Measurements from ENCODE around the gene ACBD6.

Gene ACBD6

DNA sequence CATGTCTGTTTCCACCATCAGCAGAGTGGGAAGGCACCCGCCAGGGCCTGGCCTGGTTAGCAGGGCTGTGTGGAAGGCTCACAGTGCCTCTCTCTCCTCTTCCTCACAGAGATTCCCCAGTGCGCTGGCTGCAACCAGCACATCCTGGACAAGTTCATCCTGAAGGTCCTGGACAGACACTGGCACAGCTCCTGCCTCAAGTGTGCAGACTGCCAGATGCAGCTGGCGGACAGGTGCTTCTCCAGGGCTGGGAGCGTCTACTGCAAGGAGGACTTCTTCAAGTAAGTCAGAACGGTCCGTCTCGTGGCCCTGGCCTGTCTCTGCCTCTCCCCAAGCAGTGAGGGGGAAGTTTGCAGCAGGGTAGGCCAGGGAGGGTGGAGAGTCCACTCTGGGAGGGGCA is 254.2 kb downstream of the ACBD6 start:
- H3K4me3 ChIP-seq (ENCODE audit: low read depth, low read length): no peak overlapping the region
- H3K9me3 ChIP-seq (ENCODE audit: control insufficient read depth, insufficient read depth, low read depth, low read length): no peaks in the 10 kb centered on the region
- H3K9ac ChIP-seq (ENCODE audit: low read length): no peak overlapping the region
- H3K36me3 ChIP-seq (ENCODE audit: control insufficient read depth, insufficient read depth, low read length): no peaks in the 10 kb centered on the region
- H3K4me1 ChIP-seq (ENCODE audit: control insufficient read depth, insufficient read depth, low read length): peaks cover 23% of the 10 kb centered on the region
- no peak overlapping the region for H3K27ac ChIP-seq (ENCODE audit: low read depth, low read length)
- H3K27me3 ChIP-seq (ENCODE audit: control insufficient read depth, insufficient read depth, low read length): no peaks in the 10 kb centered on the region

DNA sequence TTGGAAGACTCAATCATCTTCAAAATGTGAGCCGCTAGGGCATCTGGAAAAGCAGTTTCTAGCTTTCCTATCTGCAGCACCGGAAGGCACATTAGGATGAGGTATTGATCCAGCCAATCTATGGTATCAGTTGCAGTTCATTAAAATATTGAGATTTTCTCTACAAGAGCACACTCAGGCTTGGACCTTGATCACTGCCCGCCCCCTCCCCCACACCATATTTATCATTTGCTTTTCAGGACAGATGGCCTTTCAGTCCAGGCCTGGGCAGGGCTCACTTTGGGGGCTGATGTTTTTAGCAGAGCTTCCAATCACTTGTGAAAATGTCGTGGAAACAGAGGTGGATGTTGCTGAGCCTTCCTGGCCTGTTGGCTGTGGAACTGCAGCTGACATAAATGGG is 254.8 kb downstream of the ACBD6 start:
- no peaks in the 10 kb centered on the region for H3K36me3 ChIP-seq (ENCODE audit: control insufficient read depth, insufficient read depth, low read length)
- no peaks in the 10 kb centered on the region for H3K9me3 ChIP-seq (ENCODE audit: control insufficient read depth, insufficient read depth, low read depth, low read length)
- H3K4me3 ChIP-seq (ENCODE audit: low read depth, low read length): no peak overlapping the region
- no peak overlapping the region for H3K9ac ChIP-seq (ENCODE audit: low read length)
- H3K27ac ChIP-seq (ENCODE audit: low read depth, low read length): no peak overlapping the region
- H3K27me3 ChIP-seq (ENCODE audit: control insufficient read depth, insufficient read depth, low read length): no peaks in the 10 kb centered on the region
- peaks cover 25% of the 10 kb centered on the region for H3K4me1 ChIP-seq (ENCODE audit: control insufficient read depth, insufficient read depth, low read length)

DNA sequence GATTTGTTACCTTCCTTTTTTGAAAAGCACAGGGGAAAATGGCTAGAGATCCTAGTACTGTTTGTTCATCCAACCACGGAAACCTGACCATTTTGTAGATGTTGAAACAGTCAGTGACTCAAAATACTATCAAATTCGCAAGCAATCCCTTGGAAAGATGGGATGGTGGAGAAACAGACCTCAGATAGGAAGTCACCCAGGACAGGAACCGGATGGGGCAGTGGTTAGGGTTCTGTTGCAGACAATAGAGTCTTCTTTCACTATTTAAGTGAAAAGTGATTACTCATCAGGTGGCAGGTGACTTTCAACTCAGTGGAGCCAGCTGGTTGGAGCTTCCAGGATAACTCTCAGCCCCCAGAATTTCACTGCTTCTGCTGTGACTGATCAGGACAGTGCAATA is 255.3 kb downstream of the ACBD6 start:
- peaks cover 30% of the 10 kb centered on the region for H3K4me1 ChIP-seq (ENCODE audit: control insufficient read depth, insufficient read depth, low read length)
- no peak overlapping the region for H3K27ac ChIP-seq (ENCODE audit: low read depth, low read length)
- peaks cover 4% of the 10 kb centered on the region; the same call in 1 of the 2 replicates for H3K27me3 ChIP-seq (ENCODE audit: control insufficient read depth, insufficient read depth, low read length)
- H3K4me3 ChIP-seq (ENCODE audit: low read depth, low read length): no peak overlapping the region
- no peaks in the 10 kb centered on the region for H3K36me3 ChIP-seq (ENCODE audit: control insufficient read depth, insufficient read depth, low read length)
- no peaks in the 10 kb centered on the region for H3K9me3 ChIP-seq (ENCODE audit: control insufficient read depth, insufficient read depth, low read depth, low read length)
- no peak overlapping the region for H3K9ac ChIP-seq (ENCODE audit: low read length)

DNA sequence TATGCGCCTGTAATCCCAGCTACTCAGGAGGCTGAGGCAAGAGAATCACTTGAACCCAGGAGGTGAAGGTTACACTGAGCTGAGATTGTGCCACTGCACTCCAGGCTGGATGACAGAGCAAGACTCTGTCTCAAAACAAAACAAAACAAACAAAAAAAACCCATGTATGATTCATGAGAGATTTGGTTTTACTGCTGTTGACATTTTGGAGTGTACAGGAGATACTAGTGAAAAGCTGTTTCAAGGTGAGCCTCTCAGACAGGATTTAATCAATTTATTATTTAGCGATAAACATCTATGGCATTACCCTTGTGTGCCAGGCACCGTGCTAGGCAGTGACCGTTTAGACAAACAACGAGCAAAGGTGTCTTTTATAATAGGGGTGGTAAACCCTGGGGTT is 255.8 kb downstream of the ACBD6 start:
- no peak overlapping the region for H3K4me3 ChIP-seq (ENCODE audit: low read depth, low read length)
- peaks cover 4% of the 10 kb centered on the region; the same call in 1 of the 2 replicates for H3K27me3 ChIP-seq (ENCODE audit: control insufficient read depth, insufficient read depth, low read length)
- H3K36me3 ChIP-seq (ENCODE audit: control insufficient read depth, insufficient read depth, low read length): no peaks in the 10 kb centered on the region
- H3K9me3 ChIP-seq (ENCODE audit: control insufficient read depth, insufficient read depth, low read depth, low read length): no peaks in the 10 kb centered on the region
- H3K9ac ChIP-seq (ENCODE audit: low read length): no peak overlapping the region
- peaks cover 31% of the 10 kb centered on the region for H3K4me1 ChIP-seq (ENCODE audit: control insufficient read depth, insufficient read depth, low read length)
- H3K27ac ChIP-seq (ENCODE audit: low read depth, low read length): no peak overlapping the region

DNA sequence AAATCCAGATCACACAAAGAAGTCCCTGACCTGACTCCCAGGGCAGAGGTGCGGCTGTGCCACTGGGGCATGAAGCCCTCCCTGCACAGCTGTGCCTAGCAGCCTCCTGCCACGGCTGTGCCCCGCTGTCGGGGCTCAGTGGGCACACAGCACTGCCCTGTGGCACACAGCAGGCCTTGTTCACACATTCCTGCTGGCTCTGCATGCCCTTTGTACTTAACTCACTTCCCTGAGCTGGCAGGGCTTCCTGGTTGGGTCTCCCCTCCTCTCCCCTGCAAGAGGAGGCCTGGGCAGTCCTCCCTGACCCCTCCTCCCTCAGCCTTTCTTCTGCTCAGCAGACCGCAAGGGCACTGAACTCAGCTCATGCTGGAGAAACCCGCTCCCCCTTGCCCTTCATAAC is 257.5 kb downstream of the ACBD6 start:
- peaks cover 19% of the 10 kb centered on the region for H3K27me3 ChIP-seq (ENCODE audit: control insufficient read depth, insufficient read depth, low read length)
- H3K4me1 ChIP-seq (ENCODE audit: control insufficient read depth, insufficient read depth, low read length): peaks cover 29% of the 10 kb centered on the region
- H3K9me3 ChIP-seq (ENCODE audit: control insufficient read depth, insufficient read depth, low read depth, low read length): no peaks in the 10 kb centered on the region
- H3K9ac ChIP-seq (ENCODE audit: low read length): no peak overlapping the region
- no peaks in the 10 kb centered on the region for H3K36me3 ChIP-seq (ENCODE audit: control insufficient read depth, insufficient read depth, low read length)
- no peak overlapping the region for H3K4me3 ChIP-seq (ENCODE audit: low read depth, low read length)
- no peak overlapping the region for H3K27ac ChIP-seq (ENCODE audit: low read depth, low read length)

DNA sequence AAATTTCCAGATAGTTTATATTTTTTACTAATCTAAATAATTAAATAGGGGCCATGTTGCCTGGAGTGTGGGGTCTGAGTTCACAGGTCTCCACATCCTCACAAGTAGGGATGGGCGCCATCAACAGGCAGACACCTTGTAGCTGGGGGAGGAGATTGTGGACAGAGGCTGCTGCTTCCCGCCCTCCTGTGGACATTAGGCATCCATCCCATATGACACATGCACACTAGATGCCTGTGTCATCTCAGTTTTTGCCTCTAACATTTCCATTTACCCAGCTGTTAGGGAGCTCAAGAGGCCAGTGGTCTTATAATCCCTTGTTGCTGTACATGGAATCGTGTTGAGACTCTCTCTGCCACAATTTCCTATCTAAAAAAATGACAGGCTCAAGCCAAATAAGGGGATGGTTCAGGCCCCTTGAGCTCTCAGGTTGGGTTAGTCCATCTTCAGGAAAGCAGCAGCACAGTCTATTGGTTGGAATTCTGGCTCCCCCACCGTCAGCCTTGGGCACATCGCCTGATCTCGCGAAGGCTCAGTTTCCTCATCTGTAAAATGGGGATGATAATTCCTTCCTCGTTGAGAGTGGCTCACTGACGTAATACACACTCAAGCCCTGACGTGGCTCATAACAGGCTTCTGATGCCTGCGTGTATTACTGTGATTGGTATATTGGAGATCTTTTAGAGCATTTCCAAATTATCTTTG is 258.7 kb downstream of the ACBD6 start:
- H3K9me3 ChIP-seq (ENCODE audit: control insufficient read depth, insufficient read depth, low read depth, low read length): no peaks in the 10 kb centered on the region
- peaks cover 31% of the 10 kb centered on the region for H3K27me3 ChIP-seq (ENCODE audit: control insufficient read depth, insufficient read depth, low read length)
- H3K36me3 ChIP-seq (ENCODE audit: control insufficient read depth, insufficient read depth, low read length): no peaks in the 10 kb centered on the region
- H3K27ac ChIP-seq (ENCODE audit: low read depth, low read length): no peak overlapping the region
- H3K4me3 ChIP-seq (ENCODE audit: low read depth, low read length): no peak overlapping the region
- no peak overlapping the region for H3K9ac ChIP-seq (ENCODE audit: low read length)
- peaks cover 38% of the 10 kb centered on the region for H3K4me1 ChIP-seq (ENCODE audit: control insufficient read depth, insufficient read depth, low read length)

DNA sequence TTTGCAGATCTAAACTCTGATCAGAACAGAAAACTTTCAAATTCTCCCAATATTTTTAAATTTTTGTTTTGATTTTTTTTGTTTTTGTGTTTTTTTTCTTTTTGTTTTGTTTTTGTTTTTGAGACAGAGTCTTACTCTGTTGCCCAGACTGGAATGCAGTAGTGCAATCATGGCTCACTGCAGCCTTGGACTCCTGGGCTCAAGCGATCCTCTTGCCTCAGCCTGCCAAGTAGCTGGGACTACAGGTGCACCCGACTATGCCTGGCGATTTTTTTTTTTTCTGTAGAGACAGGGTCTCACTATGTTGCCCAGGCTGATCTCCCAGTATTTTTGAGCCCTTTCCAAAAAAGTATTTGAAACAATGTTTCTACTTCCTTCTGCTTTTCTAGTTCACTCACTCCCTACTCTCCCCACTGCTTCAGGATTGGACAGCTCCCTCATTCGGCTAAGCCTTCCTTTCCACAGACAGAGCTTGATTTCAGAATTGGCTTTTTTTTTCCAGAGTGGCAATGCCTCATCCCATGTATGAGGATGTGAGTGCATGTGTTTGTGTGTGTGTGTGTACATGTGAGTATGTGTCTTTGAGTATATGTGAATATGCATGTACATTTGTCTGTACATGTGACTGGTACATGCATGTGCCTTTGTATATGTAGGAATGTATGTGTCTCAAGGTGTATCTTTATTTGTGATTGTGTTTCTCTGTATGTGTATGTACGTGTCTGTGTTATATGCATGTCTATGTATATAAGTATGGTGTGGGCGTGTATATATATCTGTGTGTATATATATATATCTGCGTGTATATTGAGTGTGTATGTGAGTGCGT is 260.4 kb downstream of the ACBD6 start:
- no peak overlapping the region for H3K4me3 ChIP-seq (ENCODE audit: low read depth, low read length)
- peaks cover 48% of the 10 kb centered on the region for H3K27me3 ChIP-seq (ENCODE audit: control insufficient read depth, insufficient read depth, low read length)
- no peak overlapping the region for H3K27ac ChIP-seq (ENCODE audit: low read depth, low read length)
- peaks cover 45% of the 10 kb centered on the region for H3K4me1 ChIP-seq (ENCODE audit: control insufficient read depth, insufficient read depth, low read length)
- H3K36me3 ChIP-seq (ENCODE audit: control insufficient read depth, insufficient read depth, low read length): no peaks in the 10 kb centered on the region
- H3K9ac ChIP-seq (ENCODE audit: low read length): no peak overlapping the region
- no peaks in the 10 kb centered on the region for H3K9me3 ChIP-seq (ENCODE audit: control insufficient read depth, insufficient read depth, low read depth, low read length)

DNA sequence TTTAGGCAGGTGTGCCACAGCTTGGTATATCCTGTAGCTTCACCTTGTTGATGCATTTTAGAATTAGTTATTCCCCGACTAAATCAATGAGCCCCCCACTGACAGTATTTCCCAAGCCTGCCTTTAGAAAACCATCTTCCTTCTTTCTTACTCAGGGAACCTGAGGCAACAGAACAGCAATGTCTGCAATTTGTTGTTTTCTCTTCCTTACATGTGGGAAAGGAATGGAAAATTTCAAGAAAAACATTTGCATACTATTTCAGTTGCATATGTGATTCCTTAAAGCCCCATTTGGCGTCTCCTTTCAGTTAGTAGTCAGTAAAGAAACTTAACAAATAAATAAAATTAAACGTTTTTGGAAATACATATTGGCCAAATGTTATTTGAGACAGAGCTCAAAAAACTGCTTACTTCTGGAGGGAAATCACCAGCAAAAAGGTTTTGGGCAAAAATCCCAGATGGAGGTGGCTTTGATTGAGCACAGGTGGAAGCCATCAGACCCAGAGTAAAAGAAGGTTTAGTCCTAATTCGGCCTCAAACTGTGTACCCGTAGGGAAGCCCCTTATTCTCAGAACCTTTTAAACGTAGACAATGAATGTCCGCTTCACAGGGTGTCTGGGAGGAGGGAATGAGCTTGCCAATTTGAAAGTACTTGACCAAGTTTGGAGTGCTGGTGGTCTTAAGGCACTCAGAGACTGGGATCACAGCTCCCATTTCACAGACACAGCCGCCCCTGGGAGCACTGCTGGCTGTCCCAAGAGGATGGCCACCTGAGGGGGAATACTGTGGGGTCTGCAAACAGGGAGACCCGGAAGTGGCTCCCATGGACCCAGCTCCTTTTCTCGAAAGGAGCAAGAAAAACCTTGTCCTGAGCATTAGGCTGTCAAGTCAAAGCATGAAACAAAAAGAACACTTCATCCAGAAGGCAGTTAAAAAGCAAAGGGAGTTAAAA is 263.0 kb downstream of the ACBD6 start:
- no peak overlapping the region for H3K4me3 ChIP-seq (ENCODE audit: low read depth, low read length)
- H3K27me3 ChIP-seq (ENCODE audit: control insufficient read depth, insufficient read depth, low read length): peaks cover 73% of the 10 kb centered on the region
- no peaks in the 10 kb centered on the region for H3K9me3 ChIP-seq (ENCODE audit: control insufficient read depth, insufficient read depth, low read depth, low read length)
- no peak overlapping the region for H3K27ac ChIP-seq (ENCODE audit: low read depth, low read length)
- H3K4me1 ChIP-seq (ENCODE audit: control insufficient read depth, insufficient read depth, low read length): peaks cover 54% of the 10 kb centered on the region
- H3K36me3 ChIP-seq (ENCODE audit: control insufficient read depth, insufficient read depth, low read length): no peaks in the 10 kb centered on the region
- no peak overlapping the region for H3K9ac ChIP-seq (ENCODE audit: low read length)

DNA sequence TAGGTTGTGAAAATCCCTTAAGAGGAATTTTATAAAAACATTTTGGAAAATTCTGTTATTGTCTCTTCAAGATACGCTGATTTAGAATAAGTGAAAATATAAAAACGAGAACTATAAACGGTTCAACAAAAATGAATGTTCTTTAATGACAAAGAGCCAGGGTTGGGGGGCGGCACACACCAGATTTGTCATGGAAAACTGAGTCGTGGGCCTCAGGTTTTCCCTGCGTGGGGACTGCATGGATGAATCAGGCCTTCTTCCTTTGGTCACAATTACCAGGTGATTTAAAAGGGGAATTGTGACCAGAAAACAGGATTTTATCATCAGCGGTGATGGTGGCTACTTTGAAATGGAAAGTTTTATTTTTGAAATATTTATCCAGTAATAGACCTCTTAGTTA is 263.7 kb downstream of the ACBD6 start:
- no peak overlapping the region for H3K27ac ChIP-seq (ENCODE audit: low read depth, low read length)
- peaks cover 81% of the 10 kb centered on the region for H3K27me3 ChIP-seq (ENCODE audit: control insufficient read depth, insufficient read depth, low read length)
- H3K4me3 ChIP-seq (ENCODE audit: low read depth, low read length): no peak overlapping the region
- no peaks in the 10 kb centered on the region for H3K36me3 ChIP-seq (ENCODE audit: control insufficient read depth, insufficient read depth, low read length)
- H3K4me1 ChIP-seq (ENCODE audit: control insufficient read depth, insufficient read depth, low read length): peaks cover 59% of the 10 kb centered on the region
- H3K9me3 ChIP-seq (ENCODE audit: control insufficient read depth, insufficient read depth, low read depth, low read length): no peaks in the 10 kb centered on the region
- no peak overlapping the region for H3K9ac ChIP-seq (ENCODE audit: low read length)

Data from HUES6 (cell line).